ENCODE data around the gene RABL6. TPM values are rescaled to one million over a fixed set of nuclear protein-coding genes. Genes with fewer than 3 reads are reported as not detected.
"Not testable (repeated sequence)": the region's sequence is repeated elsewhere in the genome, so short reads cannot be mapped to it uniquely, and the experiment has no call there.

The RABL6 gene
- total and polyA plus RNA-seq, 3 donors from 2014 or later = 69.1 to 103 (median 95.1) TPM

DNA sequence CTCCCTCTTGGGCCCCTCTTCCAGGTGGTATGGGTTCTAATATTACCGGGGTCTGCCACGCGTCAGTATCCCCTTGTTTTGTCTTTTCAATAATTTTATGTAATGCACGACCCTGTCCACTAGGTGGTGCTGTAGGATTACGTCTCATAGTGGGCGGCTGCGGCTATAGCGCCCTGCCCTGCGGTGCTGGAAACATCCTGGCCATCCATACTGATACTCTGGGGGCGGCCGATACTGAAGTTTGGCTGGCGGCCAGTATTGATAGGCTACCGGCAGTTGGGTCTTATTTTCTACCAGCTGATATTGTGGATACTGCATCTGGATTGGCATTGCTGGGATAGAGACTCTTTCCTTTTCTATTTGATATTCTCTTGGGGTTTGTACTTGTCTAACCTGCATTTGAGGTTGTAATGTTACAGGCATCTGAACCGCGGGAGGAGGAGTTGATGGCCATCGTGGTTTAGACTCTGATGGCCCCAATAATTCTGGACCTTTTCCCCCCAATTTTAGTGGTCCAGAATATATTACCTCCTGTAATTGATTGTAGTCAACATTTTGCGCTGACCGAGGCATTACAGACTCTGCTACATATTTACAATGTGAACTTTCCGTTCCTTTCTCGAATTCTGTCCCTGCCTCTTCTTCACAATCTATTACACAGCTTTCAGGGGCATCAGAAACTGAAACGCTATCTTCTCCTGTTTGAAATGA is 19.9 kb upstream of the RABL6 start:
- peak; percentile 85 for DNase-seq
- Histone ChIP-seq H3K4me1 (peaks cover 48% of the 10 kb centered on the region), H3K4me3 (peak overlapping the region in 1 of 2 donors; percentile 5), H3K27ac (peak overlapping the region; percentile 91 to 93), H3K9me3 (no peaks in the 10 kb centered on the region), H3K36me3 (ENCODE audit: low read depth, missing control alignments) (no peaks in the 10 kb centered on the region), H3K27me3 (no peaks in the 10 kb centered on the region)
- intact Hi-C loops (cut with DNase I; ENCODE audit: low total_unique reads) = loop anchor here (5.0 kb wide), 1 partner anchor 239 kb away; the partner anchor contains the start of gene ABCA2
- TF ChIP-seq, protein P1, sequence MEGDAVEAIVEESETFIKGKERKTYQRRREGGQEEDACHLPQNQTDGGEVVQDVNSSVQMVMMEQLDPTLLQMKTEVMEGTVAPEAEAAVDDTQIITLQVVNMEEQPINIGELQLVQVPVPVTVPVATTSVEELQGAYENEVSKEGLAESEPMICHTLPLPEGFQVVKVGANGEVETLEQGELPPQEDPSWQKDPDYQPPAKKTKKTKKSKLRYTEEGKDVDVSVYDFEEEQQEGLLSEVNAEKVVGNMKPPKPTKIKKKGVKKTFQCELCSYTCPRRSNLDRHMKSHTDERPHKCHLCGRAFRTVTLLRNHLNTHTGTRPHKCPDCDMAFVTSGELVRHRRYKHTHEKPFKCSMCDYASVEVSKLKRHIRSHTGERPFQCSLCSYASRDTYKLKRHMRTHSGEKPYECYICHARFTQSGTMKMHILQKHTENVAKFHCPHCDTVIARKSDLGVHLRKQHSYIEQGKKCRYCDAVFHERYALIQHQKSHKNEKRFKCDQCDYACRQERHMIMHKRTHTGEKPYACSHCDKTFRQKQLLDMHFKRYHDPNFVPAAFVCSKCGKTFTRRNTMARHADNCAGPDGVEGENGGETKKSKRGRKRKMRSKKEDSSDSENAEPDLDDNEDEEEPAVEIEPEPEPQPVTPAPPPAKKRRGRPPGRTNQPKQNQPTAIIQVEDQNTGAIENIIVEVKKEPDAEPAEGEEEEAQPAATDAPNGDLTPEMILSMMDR (IDR thresholded peaks at IDR 0.05) = peak; percentile 92 to 95 (median 94)
- TF ChIP-seq POLR2A (IDR thresholded peaks at IDR 0.05) = no peak
- WGBS, 2 donors = 10 to 13% methylated on average over 21 of the region's 21 CpGs

DNA sequence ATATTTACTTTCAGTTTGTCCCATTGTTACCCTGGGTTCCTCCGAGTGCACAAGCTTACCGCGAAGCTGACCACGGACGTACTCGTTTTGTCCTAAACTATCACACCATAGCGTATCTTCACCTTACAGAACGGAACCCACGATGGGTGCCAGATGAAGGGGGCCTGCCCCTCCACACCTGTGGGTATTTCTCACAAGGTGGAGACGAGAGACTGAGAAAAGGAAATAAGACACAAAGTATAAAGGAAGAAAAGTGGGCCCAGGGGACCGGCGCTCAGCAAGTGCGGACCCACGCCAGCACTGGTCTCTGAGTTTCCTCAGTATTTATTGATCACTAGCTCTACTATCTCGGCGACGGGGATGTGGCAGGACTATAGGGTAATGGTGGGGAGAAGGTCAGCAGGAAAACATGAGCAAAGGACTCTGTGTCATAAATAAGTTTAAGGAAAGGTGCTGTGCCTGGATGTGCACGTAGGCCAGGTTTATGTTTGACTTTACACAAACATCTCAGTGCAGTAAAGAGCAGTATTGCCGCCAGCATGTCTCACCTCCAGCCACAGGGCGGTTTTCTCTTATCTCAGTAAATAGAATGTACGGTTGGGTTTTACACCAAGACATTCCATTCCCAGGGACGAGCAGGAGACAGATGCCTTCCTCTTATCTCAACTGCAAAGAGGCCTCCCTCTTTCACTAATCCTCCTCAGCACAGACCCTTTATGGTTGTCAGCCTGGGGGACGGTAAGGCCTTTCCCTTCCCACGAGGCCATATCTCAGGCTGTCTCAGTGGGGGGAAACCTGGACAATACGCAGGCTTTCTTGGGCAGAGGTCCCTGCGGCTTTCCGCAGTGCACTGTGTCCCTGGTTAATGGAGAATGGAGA is 18.9 kb upstream of the RABL6 start:
- Histone ChIP-seq H3K4me1 (peaks cover 49% of the 10 kb centered on the region), H3K4me3 (peak overlapping the region in 1 of 2 donors; percentile 5), H3K27ac (peak overlapping the region; percentile 91 to 93)
- 36 to 53% methylated on average over 27 of the region's 27 CpGs for WGBS, 2 donors
- not testable (repeated sequence) for H3K27me3 ChIP-seq; DNase-seq; H3K9me3 ChIP-seq; H3K36me3 ChIP-seq (ENCODE audit: low read depth, missing control alignments)
- intact Hi-C loops (cut with DNase I; ENCODE audit: low total_unique reads) = loop anchor here (5.0 kb wide), 1 partner anchor 238 kb away; the partner anchor contains the start of gene ABCA2

DNA sequence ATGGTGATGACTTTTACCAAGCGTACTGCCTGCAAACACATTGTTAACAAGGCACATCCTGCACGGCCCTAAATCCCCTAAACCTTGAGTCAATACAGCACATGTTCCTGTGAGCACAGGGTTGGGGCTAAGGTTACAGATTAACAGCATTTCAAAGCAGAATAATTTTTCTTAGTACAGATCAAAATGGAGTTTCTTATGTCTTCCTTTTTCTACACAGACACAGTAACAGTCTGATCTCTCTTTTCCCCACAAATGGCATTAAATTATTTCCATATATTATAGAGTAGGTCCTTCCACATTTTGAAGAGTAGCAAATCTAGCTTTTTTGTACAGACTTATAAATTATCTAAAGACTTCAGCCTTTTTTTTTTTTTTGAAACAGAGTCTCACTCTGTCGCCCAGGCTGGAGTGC is 18.2 kb upstream of the RABL6 start:
- H3K36me3 ChIP-seq (ENCODE audit: low read depth, missing control alignments) = no peaks in the 10 kb centered on the region
- peaks cover 49% of the 10 kb centered on the region for H3K4me1 ChIP-seq
- H3K27ac ChIP-seq = peak overlapping the region; percentile 91 to 93
- no peaks in the 10 kb centered on the region for H3K27me3 ChIP-seq
- WGBS, 2 donors = 48 to 68% methylated on average over 3 of the region's 3 CpGs
- TF ChIP-seq, protein P1 (IDR thresholded peaks at IDR 0.05) = no peak
- TF ChIP-seq POLR2A (IDR thresholded peaks at IDR 0.05) = no peak
- no peak overlapping the region for H3K4me3 ChIP-seq
- intact Hi-C loops (cut with DNase I; ENCODE audit: low total_unique reads) = loop anchor here (5.0 kb wide), 1 partner anchor 238 kb away; the partner anchor contains the start of gene ABCA2
- H3K9me3 ChIP-seq = no peaks in the 10 kb centered on the region
- DNase-seq = no peak

DNA sequence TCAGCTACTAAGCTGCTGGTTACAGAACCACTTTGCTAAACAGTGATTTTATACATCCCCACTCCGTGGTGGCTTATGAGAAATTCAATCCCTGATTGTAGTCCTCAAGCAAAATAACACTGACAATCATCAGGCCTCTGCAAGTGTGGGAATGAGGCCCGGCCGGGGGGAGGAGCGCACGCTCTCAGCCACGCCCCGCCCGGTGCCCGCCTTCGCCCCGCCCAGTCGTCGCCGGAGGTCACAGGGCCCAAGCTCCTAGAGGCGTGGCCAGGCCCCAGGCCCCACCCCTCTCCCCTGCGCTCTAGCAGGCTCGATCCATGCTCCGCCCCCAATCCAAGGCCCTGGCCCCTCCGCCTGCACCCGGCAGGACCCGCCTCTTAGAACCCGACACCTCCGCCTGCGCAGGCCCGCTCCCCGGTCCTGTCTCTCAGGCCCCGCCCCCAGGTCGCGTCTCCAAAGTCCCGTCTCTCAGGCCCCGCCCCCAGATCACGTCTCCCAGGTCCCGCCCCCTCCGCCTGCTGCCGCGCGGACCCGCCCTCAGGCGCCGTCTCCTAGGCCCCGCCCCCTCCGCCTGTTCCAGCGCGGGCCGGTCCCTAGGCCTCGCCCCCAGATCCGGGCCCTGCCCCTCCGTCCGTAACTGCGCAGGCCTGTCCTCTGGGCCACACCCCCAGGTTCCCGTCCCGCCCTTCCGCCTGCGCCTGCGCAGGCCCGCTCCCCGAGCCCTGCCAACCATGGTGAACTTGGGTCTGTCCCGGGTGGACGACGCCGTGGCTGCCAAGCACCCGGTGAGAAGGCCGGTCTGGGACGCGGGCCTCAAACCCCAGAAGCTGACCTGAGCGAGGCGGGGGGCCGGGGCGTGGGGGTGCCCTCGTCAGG is 16.9 kb upstream of the RABL6 start, which contains the start of gene TMEM141:
Gene TMEM141, plus strand, starts transcription at position 705 of the 876 bp plus-strand sequence. Its CDS starts 27 bp downstream, at position 732.
- Histone ChIP-seq H3K27ac (peak within 1 kb of the TSS; percentile 91 to 93), H3K27me3 (no peaks in the 10 kb centered on the region), H3K36me3 (ENCODE audit: low read depth, missing control alignments) (no peaks in the 10 kb centered on the region), H3K9me3 (no peaks in the 10 kb centered on the region), H3K4me3 (peak within 1 kb of the TSS; percentile 71 to 79), H3K4me1 (peaks cover 59% of the 10 kb centered on the region)
- WGBS, 2 donors = 1 to 2% methylated on average over 23 to 62 of the region's 70 CpGs
- intact Hi-C loops (cut with DNase I; ENCODE audit: low total_unique reads) = no loop called here
- TF ChIP-seq, protein P1 (IDR thresholded peaks at IDR 0.05) = no peak
- no peak for TF ChIP-seq POLR2A (IDR thresholded peaks at IDR 0.05)
- peak; percentile 100 for DNase-seq
